Ascending aorta (tissue), 2 donors: ENCODE data around the gene USP34. TPM values are rescaled to one million over a fixed set of nuclear protein-coding genes. Genes with fewer than 3 reads are reported as not detected.

ENCODE experiments used
- DNase-seq, 2 donors: peaks; one replicate each; pipeline ENCODE4 v3.0.0-alpha.2; 2019; ENCODE audit warnings: low spot score in 2 of 2
- H3K27ac ChIP-seq, 2 donors: fragments of 200-600 bp; sonication (generic); one replicate each; pipeline ENCODE4 v1.5.1; 2016 to 2017; ENCODE audit warnings: mild to moderate bottlenecking in 1 of 2
- H3K27me3 ChIP-seq: fragments of 200-600 bp; sonication (generic); one replicate; pipeline ENCODE4 v1.5.1; 2017
- H3K36me3 ChIP-seq, 2 donors: fragments of 200-600 bp; sonication (generic); one replicate each; pipeline ENCODE4 v1.5.1; 2016
- H3K4me1 ChIP-seq, 2 donors: fragments of 200-600 bp; sonication (generic); one replicate each; pipeline ENCODE4 v1.5.1; 2016 to 2017; ENCODE audit warnings: mild to moderate bottlenecking in 1 of 2
- H3K4me3 ChIP-seq, 2 donors: fragments of 200-600 bp; sonication (generic); one replicate each; pipeline ENCODE4 v1.5.1; 2016 to 2017; ENCODE audit warnings: mild to moderate bottlenecking in 1 of 2
- H3K9me3 ChIP-seq, 2 donors: fragments of 200-600 bp; sonication (generic); one replicate each; pipeline ENCODE4 v1.5.1; 2016
- intact Hi-C: fragments of 100-400 bp; cut with DNase I; formaldehyde crosslinking; loops from one replicate; pipeline ENCODE4 v1.15.1; 2023
- total RNA-seq: library from RNA; depleted of rRNA; stranded (reverse); fragments of >200 nt; gene quantifications from one replicate; pipeline ENCODE4 v1.1.0, GENCODE V29; 2016
- TF ChIP-seq, protein P1 (sequence below), 3 experiments: fragments of 200-600 bp in 2 of 3; fragments of 450-650 bp in 1 of 3; sonication (generic) in 2 of 3; IDR thresholded peaks; one replicate each; pipeline ENCODE4 v1.5.1; 2016 to 2019; ENCODE audit warnings: antibody characterized with exemption in 3 of 3, mild to moderate bottlenecking in 1 of 3, moderate library complexity in 1 of 3

Gene USP34
- total RNA-seq, 1 donor from 2014 or later, result 59.3 TPM

DNA sequence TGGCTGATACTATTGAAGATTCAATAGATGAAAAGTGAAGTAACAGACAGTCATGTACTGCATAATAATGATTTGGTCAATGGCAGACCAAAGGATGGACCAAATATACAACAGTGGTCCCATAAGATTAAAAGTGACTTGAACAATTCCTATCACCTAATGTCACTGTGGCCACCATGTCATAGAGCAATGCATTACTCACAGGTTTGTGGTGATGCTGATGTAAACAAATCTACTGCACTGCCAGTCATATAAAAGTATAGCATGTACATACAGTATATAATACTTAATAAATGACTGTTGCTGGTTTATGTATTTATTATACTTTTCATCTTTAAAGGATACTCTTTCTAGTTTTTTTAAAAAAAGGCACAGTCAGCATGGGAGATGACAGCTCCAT, 99.9 kb downstream of the USP34 start:
- H3K9me3 ChIP-seq, result no peaks in the 10 kb centered on the region
- DNase-seq, result no peak
- intact Hi-C loops, result no loop called here
- no peaks in the 10 kb centered on the region for H3K27me3 ChIP-seq
- peaks cover 0 to 5% of the 10 kb centered on the region in 2 donors for H3K4me1 ChIP-seq
- H3K27ac ChIP-seq, result no peak overlapping the region
- no peak overlapping the region for H3K4me3 ChIP-seq
- peaks cover 11 to 32% of the 10 kb centered on the region in 2 donors for H3K36me3 ChIP-seq
- TF ChIP-seq, protein P1, sequence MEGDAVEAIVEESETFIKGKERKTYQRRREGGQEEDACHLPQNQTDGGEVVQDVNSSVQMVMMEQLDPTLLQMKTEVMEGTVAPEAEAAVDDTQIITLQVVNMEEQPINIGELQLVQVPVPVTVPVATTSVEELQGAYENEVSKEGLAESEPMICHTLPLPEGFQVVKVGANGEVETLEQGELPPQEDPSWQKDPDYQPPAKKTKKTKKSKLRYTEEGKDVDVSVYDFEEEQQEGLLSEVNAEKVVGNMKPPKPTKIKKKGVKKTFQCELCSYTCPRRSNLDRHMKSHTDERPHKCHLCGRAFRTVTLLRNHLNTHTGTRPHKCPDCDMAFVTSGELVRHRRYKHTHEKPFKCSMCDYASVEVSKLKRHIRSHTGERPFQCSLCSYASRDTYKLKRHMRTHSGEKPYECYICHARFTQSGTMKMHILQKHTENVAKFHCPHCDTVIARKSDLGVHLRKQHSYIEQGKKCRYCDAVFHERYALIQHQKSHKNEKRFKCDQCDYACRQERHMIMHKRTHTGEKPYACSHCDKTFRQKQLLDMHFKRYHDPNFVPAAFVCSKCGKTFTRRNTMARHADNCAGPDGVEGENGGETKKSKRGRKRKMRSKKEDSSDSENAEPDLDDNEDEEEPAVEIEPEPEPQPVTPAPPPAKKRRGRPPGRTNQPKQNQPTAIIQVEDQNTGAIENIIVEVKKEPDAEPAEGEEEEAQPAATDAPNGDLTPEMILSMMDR (IDR thresholded peaks at IDR 0.05), result no peak

DNA sequence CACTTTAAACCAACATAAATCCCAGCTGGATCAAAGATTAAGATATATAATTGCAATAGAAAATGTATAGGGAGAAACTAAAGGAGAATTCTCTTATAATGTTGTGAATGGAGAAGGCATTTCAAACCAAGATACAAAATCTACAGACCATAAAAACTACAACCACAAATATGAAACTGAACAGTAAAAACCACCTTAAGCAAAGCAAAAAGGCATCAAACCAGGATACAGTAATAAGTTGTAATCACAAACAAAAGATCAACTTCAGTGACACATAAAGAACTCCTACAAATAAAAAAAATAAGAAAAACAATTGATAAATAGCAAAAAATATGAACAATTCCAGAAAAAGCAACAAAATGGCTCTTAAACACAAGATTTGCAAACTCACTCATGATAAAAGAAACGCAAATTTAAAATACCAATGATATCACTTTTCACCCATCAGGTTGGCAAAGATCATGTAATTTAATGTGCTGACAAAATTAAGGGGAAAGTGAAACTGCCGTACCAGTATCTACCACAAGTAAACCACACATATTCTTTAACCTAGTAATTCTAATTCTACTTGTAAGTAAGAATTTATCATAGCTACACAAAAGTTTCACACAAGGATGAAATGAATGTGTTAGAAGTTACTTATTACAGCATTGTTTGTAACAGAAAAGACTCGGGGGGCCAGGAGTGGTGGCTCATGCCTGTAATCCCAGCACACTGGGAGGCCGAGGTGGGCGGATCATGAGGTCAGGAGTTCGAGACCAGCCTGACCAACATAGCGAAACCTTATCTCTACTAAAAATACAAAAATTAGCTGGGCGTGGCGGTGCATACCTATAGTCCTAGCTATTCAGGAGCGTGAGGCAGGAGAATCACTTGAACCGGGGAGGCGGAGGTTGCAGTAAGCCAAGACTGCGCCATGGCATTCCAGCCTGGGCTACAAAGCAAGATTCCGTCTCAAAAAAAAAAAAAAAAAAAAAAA, 101.9 kb downstream of the USP34 start:
- H3K9me3 ChIP-seq, result no peaks in the 10 kb centered on the region
- TF ChIP-seq, protein P1 (IDR thresholded peaks at IDR 0.05), result no peak
- H3K4me3 ChIP-seq, result no peak overlapping the region
- no peak overlapping the region for H3K27ac ChIP-seq
- intact Hi-C loops, result no loop called here
- DNase-seq, result no peak
- no peaks in the 10 kb centered on the region for H3K27me3 ChIP-seq
- peaks cover 0 to 5% of the 10 kb centered on the region in 2 donors for H3K4me1 ChIP-seq
- H3K36me3 ChIP-seq, result peaks cover 16 to 19% of the 10 kb centered on the region in 2 donors

DNA sequence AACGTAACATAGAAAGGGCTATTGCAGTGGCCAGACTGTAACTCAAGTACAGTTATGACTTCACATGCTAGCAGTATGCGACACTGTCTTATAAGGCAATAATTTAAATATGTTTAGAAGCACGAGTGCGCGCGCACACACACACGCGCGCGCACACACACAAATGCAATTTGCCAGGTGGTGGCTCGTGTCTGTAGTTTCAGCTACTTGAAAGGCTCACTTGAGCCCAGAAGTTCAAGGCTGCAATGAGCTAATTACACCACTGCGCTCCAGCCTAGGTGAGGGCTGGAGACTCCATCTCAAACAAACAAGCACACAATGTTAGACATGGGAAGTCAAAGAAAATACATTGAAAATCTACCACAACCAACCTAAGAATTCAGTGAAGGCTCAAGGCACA, 103.7 kb downstream of the USP34 start:
- Histone ChIP-seq H3K36me3 (peaks cover 13 to 19% of the 10 kb centered on the region in 2 donors), H3K27me3 (no peaks in the 10 kb centered on the region), H3K9me3 (no peaks in the 10 kb centered on the region), H3K4me1 (no peaks in the 10 kb centered on the region), H3K4me3 (no peak overlapping the region), H3K27ac (no peak overlapping the region)
- DNase-seq, result no peak
- intact Hi-C loops, result no loop called here
- TF ChIP-seq, protein P1 (IDR thresholded peaks at IDR 0.05), result no peak

DNA sequence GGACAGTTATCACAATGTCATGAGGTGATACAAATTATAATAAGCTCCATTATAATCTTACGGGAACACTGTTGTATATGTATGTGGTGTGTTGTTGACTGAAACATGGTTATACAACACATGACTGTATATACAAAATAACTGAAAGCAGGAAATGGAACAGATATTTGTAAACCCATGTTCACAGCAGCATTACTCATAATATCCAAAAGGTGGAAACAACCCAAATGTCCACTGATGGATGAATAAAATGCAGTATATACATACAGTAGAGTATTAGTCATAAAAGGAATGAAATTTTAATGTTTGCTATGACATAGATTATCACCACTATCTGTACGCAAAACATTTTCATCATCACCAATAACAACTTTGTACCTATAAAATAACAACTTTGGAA, 107.3 kb downstream of the USP34 start:
- TF ChIP-seq, protein P1 (IDR thresholded peaks at IDR 0.05), result no peak
- no peaks in the 10 kb centered on the region for H3K9me3 ChIP-seq
- H3K4me3 ChIP-seq, result no peak overlapping the region
- peaks cover 7 to 10% of the 10 kb centered on the region in 2 donors for H3K36me3 ChIP-seq
- no peak for DNase-seq
- H3K27me3 ChIP-seq, result no peaks in the 10 kb centered on the region
- H3K4me1 ChIP-seq, result no peaks in the 10 kb centered on the region
- H3K27ac ChIP-seq, result no peak overlapping the region
- intact Hi-C loops, result no loop called here

DNA sequence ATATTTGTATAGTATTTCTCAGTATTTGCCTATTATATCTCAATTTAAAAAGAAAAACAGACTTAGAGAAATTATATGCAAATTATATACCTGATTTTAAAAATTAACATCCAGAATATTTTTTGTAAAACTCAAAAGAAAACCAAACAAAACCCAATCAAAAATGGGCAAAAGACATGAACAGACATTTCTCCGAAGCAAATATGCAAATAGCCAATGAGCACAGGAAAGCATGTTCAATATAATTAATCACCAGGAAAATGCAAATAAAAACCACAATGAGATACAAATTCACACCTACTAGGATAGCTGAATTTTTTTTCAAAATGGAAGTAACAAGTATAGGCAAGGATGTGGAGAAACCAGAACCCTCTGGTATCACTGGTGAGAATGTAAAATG, 108.0 kb downstream of the USP34 start:
- intact Hi-C loops, result no loop called here
- peaks cover 7 to 10% of the 10 kb centered on the region in 2 donors for H3K36me3 ChIP-seq
- H3K4me3 ChIP-seq, result no peak overlapping the region
- no peak overlapping the region for H3K27ac ChIP-seq
- DNase-seq, result no peak
- no peaks in the 10 kb centered on the region for H3K27me3 ChIP-seq
- no peaks in the 10 kb centered on the region for H3K9me3 ChIP-seq
- TF ChIP-seq, protein P1 (IDR thresholded peaks at IDR 0.05), result no peak
- H3K4me1 ChIP-seq, result no peaks in the 10 kb centered on the region
